ELF-1 (cell line): Measurements from ENCODE around the gene FBXO2.

Source experiments
- DNase-seq: peaks from one replicate; pipeline ENCODE4 v3.0.0-alpha.2; 2016; ENCODE audit warnings: low read depth, low spot score

The FBXO2 gene, protein sequence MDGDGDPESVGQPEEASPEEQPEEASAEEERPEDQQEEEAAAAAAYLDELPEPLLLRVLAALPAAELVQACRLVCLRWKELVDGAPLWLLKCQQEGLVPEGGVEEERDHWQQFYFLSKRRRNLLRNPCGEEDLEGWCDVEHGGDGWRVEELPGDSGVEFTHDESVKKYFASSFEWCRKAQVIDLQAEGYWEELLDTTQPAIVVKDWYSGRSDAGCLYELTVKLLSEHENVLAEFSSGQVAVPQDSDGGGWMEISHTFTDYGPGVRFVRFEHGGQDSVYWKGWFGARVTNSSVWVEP

DNA sequence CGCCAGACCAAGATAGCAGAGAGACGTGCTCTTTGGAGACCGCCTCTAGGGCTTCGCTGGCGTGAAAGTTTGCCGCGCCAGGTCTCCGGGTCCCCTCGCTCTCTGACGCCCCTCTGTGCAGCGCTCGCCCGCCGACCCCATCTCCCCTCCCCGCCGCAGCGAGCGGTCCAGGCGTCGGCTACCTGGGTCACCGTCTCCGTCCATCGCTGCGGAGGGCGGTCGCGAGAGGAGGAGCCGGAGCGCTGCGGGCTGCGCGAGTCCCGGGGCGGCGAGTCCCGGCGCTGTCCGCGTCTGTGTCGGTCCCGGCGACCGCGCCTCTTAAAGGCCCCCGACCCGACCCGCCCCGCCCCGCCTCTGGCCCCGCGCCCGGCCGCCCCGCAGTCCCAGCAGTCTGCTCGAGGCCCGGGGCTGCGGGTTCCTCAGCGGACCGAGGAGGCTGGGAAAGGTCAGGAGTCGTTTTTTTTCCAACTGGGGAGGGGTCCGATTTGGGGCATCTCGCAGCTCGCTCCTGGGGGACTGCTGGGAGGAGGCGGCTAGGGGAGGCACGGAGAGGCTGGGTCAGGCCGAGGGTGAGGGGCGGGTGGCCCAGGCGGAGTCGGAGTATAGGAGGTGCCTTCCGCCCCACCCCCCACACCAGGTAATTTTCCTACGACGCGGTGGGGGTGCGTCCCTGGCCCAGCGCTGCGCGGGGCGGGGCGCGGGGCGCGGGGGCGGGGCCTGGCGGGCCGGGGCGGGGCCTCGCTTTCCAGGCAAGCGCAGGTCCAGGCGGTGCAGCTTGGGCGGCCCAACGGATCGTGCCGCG is at the start of gene FBXO2, which contains the start of gene FBXO44:
TSS of gene FBXO2 (minus strand) at position 293 of the 802 bp plus-strand sequence. CDS start at position 204, 89 bp downstream.
TSS of gene FBXO44 (plus strand) at position 741 of the 802 bp plus-strand sequence. CDS start 959 bp downstream, outside the sequence.
- DNase-seq: peak; percentile 46

DNA sequence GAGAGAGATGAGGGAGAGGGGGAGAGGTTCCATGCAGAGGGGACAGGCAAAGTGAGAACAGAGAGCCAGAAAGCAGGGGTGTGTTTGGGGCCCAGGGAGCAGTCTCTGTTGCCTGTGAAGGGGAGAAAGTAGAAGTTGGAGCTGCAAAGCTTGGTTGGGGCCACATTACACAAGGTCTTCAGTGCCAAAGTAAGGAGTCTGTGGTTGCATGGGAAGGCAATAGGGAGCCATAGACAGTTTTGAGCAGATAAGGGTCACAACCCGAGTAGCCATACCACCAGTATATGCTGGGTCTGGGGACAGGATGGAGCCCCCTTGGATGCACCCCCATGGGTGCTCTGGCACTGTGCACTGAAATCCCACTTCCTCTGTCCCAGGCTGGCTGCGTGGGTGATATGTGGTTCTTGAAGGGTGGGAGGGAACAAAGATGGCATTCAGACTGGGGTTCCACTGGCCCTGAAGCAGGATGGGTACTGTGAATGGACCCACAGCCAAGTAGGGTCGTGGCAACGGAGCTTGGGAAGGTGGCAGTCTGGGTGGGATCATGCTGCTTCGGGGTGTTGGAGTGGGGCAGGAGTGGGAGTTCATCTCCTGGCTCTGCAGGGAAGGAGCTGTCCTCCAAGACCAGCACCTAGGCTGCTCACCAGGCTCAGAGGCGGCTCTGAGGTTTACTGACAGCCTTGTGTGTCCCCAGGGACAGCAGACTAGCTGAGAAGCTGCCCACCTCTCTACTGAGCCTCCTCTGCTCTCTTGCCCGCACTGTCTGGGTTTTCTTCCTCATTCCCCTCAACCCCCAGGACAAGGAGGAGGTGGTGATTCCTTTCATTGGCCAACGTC is 49.3 kb upstream of the FBXO2 start:
- DNase-seq: no peak

DNA sequence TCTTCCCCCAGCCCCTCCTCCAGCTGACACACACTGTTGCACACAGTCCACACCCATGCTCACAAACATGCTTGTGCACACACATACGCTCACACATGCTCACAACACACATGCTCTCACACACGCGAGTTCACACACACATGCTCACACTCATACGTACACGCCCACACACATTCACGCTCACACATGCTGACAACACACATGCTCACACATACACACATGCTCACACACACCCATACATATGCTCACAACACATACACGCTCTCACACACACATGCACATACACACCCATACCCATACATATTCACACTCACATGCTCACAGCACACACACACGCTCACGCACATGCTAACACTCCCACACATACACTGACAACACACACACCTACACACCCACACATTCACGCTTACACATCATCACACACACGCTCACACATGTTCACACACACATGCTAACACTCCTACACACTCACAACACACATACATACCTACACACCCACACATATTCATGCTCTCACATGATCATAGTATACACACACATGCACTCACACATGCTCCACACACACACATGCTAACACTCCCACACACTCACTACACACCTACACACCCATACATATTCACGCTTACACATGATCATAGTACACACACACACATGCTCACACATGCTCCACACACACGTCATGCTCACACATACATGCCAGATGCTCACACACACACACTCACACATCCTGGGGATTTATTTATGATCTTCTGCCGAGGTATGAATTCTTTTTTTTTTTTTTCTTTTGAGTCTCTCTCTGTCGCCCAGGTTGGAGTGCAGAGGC is 48.0 kb upstream of the FBXO2 start:
- no peak for DNase-seq

DNA sequence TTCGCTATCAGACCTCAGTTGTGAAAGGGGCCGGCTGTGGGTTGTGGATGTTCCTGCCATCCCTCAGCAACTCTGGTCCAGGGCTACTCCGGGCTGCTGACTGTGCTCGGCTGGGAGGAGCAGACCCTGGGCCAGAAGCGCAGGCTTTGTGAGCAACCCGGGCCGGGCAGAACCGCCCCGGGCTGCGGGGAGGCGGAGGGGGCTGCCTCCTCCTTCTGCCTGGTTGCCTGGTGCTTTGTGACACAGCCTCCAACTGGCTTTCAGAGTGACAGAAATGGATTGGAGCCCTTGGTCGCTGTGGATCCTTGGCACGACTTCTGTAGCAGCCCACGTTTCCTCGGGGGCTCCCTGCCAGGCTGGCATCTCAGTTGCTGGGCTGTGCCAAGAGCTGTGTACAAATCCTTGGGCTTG is 47.3 kb upstream of the FBXO2 start:
- peak; percentile 75 for DNase-seq

DNA sequence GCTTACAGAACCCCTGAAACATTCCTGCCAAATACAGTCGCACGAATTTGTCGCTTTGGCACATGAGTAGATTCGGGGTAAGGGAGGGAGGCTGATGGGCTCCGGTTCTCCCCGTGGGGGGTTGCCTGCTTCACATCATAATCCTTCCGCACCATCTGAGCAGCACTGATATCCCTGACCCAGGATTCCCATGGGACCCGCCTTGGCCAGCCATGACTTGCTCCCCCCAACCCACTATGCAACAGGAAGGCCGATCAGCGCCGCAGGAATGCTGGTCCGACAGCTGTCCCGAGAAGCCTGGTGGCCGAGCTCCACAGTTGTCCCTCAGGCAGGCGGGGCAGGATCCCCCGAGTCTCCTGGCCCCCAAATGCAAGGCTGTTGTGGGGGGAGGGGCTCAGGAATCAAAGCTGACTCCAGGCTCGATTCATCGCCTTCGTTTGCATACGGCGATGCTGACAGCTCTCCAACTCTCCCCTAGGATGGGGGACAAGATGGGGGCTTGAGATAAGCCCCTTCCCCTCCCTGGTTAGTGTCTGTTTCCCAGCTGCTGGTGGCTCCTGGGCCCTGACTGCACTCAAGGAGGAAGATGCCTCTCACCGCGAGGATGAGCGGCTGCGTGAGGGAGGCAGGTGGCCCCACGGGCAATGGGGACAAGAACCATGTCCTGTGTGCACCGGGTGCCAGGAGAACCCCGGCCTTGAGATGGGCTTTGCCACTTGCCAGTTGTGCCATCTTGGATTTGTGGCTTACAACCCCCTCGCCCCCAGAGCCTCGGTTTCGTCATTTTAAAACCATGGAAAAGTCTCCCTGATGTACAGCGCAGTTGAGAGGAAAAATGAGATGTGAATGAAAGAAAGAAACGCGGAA is 46.6 kb upstream of the FBXO2 start:
- no peak for DNase-seq

DNA sequence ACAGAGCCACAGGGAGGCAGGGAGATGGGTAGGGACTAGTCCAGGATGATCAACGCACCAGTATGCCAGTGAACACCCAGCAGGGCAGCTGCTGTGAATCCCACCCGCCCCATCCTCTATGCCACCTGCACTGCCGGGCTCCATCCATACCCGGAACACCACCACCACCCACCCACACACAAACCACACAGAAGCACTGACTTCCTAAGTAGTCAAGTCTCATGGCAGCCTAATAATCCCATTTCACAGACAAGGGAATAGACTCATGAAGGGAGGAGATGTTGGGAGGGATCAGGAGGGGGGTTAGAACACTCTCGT is 43.6 kb upstream of the FBXO2 start:
- no peak for DNase-seq

DNA sequence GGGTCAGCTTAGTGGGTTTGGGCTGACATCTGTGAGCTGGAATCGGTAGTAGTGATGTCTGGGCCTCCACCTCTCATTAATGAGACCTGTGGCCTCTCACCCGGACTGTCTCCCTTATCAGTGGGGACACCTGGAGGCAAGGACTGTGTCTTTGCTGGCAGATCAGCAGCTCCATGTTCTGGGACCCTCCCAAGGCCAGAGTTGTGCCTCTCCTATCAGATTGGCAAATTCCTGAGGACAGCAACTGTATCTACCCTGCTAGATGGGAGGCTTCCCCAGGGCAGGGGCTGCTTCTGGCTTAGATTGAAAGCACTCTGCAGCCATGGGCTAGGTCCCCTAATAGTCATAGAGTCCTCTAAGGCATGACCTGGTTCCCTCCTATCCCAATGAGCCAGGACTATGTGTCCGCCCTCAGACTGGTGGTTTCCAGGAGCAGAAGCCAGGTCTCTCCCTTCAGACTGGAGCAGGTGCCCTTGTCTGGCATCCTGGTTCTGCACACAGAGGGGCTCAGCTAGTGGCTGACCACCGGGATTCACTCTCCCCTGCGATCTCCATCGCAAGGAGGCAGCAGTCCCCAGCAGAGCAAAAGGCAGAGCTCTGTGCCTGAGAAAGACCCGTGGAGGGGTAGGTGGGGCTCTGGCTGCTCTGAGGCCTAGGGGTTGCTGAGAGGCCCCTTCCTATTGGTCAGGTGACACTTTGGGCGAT is 43.1 kb upstream of the FBXO2 start:
- no peak for DNase-seq

DNA sequence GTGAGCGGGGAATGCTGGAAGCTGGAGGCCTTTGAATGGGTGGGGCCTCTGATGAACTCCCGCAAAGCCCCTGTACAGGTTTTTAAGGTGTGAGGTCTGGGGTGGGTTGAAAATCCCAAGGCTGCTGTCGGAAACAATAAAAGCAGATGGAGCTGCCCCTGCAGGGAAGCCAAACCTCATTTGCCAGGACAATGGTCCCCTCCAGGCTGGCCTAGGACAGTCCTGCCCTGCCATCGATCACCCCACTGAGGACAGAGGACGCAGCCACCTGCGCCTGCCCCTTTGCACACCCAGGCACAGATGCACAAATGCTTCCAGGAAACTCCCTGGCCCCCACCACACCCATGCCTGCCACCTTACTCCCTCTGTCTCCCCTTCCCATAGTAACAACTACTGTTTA is 41.6 kb upstream of the FBXO2 start:
- DNase-seq: no peak

DNA sequence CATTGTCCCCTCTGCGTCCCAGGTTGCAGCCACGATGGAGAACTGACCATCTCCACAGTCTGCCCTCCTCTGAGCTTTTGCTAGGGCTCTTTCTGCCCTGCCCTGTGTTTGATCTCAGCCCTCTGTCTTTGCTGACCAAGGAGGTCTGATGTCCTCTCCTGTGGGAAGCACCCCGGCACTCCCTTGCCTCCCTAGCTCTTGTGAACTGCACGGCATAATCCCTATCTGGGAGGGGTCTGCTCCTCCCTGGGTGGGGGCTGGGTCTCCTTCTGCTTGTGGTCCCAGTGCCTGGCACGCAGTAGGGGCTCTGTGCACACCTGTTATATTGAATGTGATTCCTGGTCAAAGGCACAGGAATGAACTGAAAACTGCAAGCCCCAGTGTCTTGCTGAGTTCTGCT is 39.7 kb upstream of the FBXO2 start:
- no peak for DNase-seq

DNA sequence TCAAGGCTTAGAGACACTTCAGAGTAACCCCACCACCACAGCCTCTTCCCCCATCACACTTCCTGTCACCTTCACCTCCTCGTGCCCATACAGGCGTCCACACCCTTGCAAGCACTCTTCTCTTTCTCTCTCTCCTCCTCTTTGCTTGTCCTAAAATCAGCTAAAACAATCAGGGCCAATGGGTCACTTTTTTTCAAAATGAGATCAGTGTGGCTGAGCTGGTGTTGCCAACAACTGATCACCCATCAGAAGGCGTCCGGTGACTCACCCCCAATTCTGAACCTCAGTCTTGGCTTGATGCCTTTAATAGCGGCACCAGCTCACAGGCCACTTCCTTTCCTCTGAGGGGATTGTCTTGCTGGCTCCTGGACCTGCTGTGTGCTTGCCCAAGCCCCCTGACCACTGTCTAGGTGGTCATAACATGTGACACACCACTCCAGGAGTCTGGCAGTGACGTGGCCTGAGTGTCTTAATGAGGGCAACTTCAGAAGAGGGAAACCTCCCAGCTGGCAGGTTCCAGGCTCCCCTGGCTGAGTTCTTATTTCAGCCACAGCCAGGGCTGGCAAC is 38.9 kb upstream of the FBXO2 start:
- peak; percentile 21 for DNase-seq

DNA sequence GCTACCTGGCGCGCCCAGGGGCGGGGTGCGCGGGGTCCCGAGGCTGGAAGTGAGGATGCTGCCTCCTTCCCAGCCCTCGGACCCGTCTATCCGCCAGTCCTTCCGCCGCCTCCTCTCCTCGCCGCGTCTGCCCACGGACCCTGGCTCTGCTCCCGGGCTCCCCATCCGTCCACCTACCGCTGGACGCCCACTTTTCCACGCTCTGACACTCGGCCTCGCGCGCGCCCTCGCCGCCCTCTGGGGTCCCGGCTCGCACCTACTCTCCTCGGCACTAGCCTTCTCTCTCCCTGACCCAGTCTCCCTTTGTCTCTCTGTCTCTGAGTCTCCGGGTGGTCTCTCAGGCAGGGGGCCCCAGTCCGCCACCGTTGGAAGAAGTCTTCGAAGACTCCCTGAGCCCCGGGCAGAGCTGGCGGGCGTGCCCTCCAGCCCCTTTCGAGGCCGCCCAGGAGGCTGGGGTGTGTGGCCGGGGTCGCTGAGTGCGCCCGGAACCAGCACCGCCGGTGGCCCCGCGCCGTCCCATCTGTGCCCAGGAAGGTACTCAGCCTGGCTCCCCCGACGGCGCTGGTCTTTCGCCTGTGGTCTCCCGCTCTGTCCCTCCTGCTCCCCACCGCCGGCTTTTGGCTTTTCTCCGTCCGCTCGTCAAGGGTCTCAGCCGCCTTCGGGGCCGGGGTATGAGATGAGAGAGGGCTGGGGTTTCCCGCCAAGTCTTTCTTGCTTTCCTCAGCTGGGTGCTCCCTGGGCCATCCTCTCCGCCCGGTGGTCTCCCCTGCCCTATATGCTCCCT is 37.9 kb upstream of the FBXO2 start:
- peak; percentile 32 for DNase-seq

DNA sequence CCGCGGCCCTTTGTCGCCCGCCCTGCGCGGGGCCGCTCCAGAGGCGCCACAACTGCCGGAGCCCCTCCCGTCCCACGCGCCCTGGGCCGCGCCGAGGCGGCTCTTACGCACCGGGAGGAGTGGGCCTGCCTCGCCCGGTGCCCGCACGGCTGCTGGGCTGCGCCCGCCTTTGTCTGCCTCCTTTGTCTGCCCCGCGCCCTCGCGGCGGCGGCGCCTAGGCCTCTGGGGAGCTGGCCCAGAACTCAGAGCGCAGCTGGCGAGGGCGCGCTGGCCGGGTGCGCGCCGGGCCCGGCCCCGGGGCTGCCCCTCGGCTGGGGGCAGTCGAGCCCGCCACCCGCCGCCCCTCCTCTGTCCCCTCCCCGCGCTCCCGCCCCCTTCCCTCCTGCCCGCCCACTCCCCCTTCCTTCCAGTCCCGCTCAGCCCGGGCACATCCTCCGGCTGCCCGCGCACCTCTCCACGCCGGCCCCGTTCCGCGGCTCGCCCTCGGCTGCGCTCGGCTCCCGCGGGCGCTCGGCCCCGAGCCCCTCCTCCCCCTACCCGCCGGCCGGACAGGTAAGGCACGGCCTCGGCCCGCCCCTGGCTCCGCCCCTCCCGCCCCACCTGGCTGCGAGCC is 37.2 kb upstream of the FBXO2 start, which contains the start of gene DRAXIN:
TSS of gene DRAXIN (plus strand) at position 409 of the 613 bp plus-strand sequence. CDS start 14,549 bp downstream, outside the sequence.
- no peak for DNase-seq

DNA sequence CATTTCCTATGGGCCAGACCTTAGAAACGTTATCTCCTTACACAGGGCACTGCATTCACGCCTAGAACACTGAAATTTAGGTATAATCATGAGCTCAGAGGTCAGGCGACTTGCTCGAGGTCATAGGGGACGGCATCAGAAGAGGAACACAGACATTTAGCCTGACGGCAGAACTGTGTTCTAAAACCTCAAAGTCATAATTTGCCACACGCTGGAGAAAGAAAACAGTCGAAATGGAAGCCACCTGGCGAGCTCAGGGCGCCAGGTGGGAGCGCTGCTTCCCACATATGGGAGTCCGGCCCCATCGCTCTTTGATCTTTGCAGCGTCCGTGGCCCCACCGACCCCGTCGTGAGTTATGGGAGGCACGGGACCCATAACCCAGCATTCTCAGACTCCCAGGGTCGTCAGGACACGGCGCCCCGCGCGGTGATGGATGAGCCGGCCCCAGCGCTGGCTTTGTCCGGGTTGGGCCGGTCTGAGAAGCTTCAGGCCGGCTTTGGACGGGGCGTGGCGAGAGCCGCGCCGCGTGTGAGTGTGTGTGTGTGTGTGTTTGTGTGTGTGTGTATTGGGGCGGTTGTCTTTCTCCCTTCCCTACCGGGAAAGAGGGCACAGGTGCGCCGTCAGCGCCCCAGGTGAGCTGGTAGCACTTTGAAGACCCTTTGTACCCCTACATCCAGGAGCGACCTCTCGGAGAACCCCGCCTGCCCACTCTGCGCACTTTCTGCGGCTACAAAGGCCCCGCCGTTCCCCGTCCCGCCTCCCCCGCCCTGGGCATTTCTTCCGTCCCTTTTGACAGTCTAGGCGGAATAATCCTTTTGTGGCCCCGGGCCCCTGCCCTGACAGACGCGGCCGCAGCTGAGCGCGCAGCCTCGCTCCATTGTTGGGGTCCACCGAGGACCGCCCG is 36.4 kb upstream of the FBXO2 start:
- peak; percentile 91 for DNase-seq

DNA sequence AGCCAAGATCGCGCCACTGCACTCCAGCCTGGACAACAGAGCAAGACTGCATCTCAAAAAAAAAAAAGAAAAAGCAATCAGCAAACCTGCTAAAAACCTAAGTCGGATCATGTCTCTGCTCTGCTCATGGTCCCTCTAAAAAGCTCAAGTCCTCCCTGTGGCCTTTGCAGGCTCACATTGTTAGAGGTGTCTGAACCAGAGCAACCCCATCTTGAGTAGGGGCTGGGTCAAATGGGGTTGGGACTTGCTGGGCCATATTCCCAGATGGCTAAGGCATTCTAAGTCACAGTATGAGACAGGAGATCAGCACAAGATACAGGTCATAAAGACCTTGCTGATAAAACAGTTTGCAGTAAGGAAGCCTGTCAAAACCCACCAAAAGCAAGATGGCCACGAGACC is 34.3 kb upstream of the FBXO2 start:
- DNase-seq: no peak

DNA sequence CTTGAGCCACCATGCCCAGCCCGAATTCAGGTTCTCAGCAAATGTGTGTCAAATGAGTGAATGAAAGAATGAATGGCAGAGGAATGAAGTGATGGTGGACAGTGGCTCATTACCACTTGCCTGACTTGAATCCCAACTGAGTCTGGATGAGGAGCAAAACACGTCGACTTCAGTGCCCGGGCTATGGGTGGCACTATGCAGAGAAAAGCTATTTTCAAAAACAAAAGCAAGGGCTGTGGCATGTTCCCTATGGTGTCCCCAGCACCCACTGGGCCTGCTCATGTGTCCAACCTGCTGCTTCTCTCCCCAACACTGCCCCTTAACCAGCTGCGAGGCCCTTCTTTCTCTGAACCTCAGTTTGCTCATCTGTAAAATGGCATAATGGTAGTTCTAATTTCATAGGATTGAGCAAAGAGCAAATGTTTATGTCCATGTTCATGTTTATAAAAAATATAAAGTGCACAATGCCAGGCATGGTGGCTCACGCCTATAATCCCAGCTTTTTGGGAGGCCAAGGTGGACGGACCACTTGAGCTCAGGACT is 31.1 kb upstream of the FBXO2 start:
- DNase-seq: no peak

DNA sequence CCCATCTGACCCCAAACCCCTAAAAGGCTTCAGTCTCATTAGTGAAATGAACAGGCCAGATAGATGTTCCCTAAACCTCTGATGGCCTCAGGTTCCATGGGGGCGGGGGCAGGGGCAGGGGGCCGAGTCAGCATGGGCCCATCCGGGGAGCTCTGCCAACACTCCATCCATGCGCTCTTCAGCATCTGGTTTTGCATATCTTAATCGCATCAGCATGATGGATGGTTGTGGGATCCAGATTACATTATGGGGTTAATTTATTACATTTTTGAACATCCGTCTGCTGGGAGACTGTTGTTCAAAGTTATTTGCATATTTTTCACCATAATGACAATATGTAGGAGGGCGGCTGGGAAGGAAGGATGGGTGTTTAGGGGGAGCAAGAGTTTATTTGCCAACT is 29.8 kb upstream of the FBXO2 start:
- DNase-seq: no peak

DNA sequence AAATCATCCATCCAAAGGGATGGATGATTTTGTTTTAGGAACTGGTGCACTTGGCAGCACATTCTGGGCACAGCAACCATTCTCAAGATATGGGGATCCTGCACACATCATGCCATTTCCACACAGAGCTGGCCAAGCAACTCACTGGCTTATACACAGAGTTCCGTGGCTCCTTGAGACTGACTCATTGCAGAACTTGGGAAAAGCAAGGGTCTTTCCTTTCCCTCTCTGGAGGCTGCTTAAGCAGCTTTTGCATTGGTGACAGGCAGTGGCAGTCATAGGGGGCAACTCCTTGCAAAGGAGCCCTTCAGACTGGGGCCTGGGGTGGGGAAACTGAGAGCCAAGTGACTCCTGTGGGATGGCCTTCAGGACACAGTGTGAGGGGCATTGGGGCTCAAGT is 28.6 kb upstream of the FBXO2 start:
- no peak for DNase-seq
